ENCODE measurements around the gene VMP1.
"Not testable (repeated sequence)": the region's sequence is repeated elsewhere in the genome, so short reads cannot be mapped to it uniquely, and the experiment has no call there.

Gene VMP1

DNA sequence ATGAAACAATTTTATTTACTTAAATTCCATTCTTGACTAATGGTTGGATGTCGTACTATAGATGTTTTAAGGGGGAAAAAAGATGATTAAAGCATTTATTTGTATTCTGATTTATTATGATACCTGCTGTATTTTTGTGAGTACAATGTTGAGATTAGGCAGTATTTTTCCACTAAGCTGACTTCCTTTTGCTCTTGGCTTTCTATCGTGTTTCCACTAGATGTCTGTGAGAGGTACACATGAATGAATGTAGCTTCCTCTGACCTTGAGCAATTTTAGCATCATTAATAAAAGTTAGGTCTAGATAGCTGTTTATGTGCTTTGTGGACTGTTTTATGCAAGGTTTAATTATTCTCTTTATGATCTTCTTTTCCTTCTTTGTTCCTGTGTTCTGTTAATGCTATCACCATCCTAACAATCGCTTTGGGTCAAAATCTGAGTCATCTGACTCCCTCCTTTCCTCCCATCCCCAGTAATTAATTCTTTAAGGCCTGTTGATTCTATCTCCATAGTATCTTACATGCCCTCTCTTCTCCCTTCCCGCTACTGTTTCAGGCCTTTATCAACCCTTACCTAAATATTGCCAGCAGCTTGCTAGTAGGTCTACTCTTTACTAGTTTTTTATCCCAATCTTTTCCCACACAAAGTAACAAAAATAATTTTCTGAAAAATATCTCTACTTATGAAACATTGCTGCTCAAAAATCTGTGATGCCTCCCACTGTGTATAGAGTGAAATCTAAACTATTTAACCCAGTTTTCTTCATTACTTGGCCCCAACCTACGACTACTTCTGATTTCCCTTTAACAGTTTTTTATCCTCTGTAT is 76.0 kb downstream of the VMP1 start:
- DNase-seq: no peak

DNA sequence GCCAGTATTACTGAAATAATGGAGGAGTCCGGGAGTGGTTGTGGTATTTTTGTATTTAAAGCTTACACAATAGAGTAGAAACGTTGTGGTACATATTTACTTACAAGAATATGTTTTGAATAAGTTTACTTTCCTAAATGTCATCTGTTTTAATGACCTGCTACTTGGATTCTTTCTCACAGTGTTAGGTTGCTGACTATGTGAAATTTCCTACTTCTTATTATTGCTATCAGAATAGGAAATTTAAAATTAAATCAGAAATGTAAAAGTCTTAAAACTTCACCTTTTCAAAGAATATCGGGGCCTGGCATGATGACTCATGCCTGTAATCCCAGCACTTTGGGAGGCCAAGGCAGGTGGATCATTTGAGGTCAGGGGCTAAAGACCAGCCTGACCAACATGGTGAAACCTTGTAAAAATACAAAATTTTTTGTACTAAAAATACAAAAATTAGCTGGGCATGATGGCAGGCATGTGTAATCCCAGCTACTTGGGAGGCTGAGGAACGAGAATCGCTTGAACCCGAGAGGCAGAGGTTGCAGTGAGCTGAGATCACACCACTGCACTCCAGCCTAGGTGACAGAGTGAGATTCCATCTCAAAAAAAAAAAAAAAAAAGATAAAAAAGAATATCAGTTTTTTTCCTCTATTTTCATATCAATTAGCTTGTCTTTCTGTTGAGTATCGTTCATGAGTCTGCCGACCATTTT is 77.8 kb downstream of the VMP1 start:
- DNase-seq: no peak

DNA sequence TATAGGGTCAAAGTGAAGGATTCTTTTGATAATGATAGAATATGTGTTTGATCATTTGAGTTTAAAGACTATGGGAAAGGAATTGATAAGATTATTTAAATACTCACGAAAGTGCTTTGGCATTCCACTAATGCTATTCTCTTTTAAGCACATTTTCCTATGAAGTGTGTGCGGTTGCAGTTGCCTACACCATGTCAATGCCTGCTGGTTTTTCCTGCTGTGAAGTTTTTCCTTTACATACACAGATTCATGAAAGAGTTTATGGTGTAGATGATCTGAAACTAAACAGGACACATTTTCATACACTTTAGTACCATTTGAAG is 78.7 kb downstream of the VMP1 start:
- DNase-seq: no peak

DNA sequence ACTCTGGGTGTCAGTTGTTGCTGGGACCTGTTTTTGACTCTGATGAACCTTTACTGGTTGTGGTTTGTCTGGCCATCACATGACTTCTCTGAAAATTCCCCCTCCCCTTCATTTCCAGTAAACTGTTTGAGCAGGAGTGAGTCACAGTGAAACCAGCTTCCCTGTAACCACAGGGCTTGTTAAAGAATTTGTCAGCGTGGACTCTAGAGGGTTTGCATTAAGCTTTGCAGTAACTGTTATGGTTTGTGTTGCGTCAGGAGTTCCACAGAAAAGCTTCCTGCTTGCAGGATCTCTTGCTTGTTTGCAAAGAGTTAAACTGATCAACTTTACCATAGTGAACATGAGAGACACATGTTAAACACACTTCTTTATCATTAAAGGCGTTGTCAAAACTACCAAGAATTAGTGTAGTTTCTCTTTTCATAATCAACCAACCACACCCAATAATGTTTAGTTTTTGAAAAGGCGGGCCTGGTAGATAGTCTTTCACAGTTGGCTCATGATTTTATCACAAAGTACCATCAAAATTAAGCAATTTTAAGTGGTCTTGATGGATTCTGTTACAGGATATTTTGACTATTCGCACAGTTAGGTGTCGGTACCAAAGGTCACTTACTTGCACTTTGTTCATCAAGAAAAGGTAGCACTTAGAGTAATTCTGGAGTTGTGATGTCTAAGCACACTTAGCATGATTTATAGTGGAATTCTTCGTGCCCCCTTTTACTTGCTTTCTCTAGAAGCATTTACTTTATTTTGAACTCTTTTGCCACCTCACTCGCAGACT is 79.3 kb downstream of the VMP1 start:
- DNase-seq: peak; percentile 50

DNA sequence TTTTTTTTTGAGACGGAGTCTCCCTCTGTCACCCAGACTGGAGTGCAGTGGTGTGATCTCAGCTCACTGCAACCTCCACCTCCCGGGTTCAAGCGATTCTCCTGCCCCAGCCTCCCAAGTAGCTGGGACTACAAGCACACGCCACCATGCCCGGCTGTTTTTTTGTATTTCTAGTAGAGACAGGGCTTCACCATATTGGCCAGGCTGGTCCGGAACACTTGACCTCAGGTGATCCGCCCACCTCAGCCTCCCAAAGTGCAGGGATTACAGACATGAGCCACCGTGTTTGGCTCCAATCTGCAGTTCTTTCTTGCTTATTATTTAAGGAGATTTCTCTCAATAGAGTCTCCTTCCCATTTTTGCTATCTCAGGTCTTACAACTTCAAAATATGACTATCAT is 82.4 kb downstream of the VMP1 start:
- DNase-seq: not testable (repeated sequence)

DNA sequence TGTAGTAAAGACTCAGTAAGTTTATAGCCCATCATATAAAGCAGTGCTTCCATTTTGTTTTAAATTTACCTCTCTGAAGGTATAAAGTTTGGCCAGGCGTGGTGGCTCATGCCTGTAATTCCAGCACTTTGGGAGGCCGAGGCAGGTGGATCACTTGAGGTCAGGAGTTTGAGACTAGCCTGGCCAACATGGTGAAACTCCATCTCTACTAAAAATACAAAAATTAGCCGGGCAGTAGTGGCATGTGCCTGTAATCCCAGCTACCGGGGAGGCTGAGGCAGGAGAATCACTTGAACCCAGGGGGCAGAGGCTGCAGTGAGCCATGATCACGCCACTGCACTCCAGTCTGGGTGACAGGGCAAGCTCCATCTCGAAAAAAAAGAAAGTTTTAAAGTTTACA is 83.0 kb downstream of the VMP1 start:
- DNase-seq: not testable (repeated sequence)

DNA sequence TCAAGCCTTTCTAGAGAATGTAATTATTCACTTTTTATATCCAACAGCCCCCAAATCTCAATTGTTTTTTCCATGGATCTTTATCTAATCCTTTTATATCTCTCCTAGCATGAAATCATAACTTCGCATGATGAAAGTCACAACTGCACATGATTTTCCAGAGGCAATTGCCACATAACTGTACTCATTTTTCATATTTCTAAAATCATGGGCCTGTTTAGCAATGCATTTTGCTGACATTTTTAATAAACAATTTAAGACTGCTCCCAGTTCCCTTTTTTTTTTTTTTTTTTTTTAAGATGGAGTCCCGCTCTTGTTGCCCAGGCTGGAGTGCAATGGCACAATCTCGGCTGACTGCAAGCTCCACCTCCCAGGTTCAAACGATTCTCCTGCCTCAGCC is 83.5 kb downstream of the VMP1 start:
- no peak for DNase-seq

DNA sequence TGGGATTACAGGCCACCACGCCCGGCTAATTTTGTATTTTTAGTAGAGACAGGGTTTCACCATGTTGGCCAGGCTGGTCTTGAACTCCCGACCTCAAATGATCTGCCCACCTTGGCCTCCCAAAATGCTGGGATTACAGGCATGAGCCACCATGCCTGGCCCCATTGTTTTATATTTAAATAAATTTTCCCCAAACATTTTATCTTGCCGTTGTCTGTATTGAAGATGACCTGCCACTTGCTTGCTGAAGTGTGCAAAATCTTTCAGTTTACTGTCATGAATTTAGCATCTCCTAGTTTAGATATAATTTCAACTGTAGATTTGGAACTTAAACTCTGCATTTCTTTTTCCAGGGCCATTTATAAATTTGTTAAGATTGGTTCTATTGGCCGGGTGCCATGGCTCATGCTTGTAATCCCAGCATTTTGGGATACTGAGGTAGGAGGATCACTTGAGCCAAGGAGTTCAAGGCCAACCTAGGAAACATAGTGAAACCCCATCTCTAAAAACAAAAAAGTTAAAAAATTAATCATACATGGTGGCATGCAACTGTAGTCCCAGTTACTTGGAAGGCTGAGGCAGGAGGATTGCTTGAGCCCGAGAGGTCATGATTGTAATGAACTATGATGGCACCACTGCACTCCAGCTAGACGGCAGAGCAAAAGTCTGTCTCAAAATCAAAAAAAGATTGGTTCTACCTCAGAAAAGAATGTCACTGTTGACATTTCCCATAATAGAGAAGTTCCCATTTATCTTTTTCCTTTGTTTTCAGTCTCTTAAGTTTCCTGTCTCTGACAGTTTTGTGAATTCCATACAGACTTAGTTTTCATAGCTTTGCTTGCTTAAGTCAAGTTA is 84.4 kb downstream of the VMP1 start:
- no peak for DNase-seq

DNA sequence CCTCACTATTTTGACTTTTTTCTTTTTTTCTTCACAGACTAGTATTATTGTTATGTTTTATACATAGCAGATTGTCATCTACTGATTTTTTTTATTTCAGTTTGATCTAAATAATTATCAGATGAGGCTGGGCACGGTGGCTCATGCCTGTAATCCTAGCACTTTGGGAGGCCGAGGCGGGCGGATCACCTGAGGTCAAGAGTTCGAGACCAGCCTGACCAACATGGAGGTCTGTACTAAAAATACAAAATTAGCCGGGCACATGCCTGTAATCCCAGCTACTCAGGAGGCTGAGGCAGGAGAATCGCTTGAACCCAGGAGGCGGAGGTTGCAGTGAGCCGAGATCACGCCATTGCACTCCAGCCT is 85.0 kb downstream of the VMP1 start:
- not testable (repeated sequence) for DNase-seq

DNA sequence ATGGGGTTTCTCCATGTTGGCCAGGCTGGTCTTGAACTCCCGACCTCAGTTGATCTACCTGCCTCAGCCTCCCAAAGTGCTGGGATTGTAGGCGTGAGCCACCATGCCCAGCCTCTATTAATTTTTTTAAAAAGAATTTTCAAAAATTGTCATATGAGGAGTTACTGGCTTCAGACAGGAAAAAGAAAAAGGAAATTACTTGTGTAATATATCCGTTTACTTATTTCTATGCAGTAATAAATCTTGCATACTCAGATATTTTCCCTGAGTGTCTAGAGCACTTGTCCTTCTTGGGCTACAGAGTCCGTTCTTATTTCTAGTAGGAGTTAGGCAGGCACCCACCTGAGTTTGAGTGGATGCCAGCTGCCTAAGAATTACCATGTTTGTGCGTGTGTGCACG is 85.8 kb downstream of the VMP1 start:
- DNase-seq: no peak

DNA sequence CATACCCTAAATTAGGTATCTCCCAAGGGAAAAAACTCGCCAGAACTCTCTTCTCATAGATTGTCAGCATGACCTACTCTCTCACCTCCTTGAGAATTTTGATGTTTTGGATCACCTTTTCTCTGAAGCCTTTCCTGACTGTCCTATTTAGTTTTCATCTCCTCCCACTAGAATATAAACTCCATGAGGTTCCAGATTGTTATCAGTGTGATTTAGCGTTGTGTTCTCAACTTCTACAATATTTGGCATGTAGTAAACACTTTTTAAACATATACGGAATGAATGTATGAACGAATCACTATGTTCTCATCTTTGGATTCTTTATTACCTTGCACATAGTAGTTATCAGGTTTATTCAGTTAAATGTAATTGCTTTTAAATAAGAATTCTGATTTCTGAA is 88.7 kb downstream of the VMP1 start:
- no peak for DNase-seq

DNA sequence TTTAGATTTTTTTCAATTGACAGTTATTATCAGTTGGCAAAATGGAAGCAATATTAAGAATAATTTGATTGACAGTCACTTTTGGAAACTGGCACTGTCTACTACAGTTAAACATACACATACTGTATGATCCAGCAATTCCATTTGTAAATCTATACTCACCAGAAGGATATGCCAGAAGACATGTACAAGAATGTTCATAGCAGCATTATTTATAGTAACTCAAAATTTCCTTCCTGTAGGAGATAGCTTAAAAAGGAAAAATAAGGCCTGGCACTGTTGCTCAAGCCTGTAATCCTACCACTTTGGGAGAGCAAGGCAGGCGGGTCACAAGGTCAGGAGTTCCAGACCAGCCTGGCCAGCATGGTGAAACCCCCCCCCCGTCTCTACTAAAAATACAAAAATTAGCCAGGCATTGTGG is 89.3 kb downstream of the VMP1 start:
- no peak for DNase-seq

DNA sequence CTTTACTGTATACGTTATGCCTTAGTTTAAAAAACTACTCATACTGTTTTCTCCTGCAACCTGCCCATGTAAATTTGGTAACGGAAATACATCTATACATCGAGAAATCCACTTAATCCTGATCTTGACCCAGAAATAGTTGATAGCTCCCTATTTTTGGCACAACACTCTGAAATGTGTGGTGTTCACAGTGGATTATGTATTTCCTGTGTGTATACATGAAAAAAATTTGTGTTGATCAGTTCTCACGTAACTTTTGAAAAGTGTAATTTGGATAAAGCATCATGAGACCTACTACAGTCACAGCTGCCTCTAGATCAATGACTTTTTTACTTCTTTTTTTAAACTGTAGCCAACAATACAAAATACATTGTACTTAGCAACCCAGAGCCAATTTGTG is 90.7 kb downstream of the VMP1 start:
- no peak for DNase-seq

DNA sequence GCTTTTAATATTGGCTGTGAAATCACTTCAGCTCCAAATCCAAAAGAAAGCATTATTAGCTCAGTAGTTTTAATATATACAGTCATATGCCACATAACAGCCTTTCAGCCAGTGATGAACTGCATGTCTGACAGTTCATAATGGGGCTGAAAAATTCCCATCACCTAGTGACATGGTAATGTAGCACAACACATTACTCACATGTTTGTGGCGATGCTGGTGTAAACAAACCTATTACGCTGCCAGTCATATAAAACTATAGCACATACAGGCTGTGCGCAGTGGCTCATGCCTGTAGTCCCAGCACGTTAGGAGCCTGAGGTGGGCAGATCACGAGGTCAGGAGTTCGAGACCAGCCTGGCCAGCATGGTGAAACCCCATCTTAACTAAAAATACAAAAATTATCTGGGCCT is 93.1 kb downstream of the VMP1 start:
- DNase-seq: no peak

DNA sequence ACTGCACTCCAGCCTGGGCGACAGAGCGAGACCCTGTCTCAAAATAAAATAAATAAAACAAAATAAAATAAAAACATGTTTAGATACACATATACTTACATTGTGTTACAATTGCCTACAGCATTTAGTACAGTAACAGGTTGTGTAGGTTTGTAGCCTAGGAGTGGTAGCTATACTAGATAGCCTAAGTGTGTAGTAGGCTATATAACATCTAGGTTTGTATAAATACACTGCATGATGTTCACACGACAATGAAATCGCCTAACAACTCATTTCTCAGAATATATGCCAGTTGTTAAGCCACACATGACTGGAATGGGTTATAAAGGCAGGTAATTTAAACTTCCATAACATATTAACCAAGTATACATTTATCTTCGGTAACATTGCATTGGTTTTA is 94.7 kb downstream of the VMP1 start:
- DNase-seq: no peak

DNA sequence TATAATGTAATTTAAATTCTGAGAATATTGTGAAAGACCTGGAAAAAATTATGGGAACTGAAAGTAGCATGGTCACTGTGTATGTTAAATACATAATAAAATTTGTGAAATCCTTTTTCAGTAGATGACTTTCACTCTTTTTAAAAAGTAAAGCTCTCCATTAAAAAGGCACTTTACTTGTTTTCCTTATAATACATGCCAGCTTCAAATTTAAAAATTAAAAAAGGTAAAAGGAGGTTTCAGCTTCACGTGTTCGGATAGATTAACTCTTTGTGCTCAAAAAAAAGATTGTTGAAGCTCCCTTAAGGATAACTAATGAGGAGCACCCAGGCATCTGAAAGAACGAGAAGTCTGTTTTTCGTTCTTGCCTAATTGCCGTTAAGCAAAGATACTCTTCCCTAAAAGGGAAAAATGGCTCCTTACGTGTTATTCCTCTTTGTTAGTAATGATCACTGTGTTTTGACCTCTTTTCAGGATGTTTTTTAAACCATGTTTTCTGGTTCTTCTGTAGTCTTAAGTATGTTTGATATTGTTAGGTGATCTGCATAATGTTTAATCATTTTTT is 97.5 kb downstream of the VMP1 start:
- DNase-seq: no peak

DNA sequence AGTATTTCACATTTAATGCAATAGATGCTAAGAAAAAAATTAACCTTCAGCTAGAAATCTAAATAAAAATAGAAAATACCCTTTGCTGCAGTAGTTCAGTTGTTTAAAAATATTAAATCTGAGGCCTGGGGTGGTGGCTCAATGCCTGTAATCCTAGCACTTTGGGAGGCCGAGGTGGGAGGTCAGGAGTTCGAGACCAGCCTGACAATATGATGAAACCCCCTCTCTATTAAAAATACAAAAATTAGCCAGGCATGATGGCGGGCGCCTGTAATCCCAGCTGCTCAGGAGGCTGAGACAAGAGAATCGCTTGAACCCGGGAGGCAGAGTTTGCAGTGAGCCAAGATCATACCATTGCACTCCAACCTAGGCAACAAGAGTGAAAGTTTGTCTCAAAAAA is 98.9 kb downstream of the VMP1 start:
- DNase-seq: not testable (repeated sequence)

DNA sequence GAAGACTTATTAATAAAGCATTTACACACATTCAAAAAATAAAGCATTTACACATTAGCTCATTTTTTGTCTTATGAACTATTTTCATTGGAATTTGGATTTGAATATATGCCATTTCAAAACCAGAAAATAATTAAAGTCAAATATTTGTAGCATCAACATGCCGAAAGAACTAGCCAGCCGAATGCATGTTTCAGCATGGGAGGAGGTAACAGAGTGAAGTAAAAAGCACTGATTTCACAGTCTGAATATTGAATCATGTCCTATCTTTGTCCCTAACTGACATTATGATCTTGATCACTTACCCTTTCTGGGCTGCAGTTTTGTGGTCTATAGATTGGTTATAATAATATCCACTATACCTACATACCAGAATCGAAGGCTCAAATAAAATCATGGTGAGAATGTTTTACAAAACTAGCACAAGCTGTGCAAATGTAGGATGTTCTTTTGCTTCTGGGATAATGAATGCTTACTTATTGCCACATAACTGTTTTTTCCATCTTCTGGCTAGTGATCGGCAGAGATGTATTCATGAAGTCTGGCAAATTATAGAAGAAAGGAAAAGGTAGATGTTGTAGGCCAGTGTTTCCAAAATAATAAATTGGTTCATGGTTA is 100.5 kb downstream of the VMP1 start:
- no peak for DNase-seq

DNA sequence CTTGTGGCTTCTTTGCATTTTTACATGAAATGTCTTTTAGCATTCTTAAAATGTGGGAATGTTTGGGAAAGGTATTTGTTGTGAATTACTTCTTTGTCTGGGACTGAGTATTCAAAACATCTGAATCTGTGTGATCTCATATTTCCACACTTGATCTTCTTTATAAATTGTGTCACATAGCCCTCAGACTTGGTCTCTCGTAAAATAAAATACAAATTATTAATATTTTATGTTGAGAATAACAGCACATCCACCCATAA is 103.4 kb downstream of the VMP1 start:
- no peak for DNase-seq

DNA sequence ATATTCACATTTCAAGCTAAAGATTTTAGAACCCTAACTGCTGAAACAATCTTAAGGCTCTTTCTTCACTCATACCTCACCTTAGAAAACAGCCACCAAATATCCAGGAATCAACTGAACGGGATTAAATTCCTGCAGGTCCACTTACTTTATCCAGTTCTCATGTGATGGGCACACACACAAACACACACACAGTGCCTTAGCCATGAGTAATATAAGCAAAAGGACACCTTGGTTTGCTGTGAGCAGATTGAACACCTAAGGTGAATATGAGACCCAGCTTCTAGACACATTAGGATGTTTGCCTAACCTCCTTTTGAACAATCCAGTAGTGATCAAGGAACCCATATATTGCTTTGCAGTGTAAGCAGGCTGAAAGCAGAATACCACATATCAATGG is 103.8 kb downstream of the VMP1 start:
- no peak for DNase-seq

DNA sequence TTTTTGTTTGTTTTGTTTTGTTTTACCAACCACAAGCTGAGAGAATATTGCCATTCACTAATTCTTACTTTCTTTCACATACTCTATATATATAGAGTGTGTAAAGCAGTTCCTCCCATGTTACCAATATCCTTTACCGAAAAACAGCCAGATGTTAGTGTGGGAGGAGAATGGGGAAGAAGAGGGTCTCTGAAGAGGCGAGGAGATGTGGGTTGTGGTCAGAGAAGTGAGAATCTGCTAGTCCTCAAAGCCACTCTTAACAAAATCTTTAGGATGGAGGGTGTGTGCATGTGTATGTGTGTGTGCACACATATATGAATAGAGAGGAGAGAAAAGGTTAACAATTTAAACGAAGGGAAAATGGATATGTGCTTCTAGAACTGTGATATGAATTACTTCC is 104.7 kb downstream of the VMP1 start:
- no peak for DNase-seq

DNA sequence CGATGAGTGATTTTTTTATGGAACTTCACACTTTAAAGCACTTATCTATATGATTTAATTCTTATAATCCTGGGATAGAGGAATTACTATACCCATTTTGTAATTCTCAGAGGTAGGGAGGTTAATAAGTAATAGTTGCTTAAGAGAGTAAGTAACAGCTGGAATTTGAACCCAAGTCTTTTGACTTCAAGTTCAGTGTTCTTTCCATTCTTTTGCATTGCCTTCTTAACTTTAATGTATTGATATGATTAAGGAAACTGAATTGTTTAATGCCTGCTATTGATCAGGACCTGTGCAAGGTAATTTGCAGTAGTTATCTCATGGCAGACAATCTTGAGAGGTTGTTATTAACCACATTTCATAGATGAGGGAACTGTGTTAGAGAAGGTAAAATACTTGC is 106.8 kb downstream of the VMP1 start:
- no peak for DNase-seq

DNA sequence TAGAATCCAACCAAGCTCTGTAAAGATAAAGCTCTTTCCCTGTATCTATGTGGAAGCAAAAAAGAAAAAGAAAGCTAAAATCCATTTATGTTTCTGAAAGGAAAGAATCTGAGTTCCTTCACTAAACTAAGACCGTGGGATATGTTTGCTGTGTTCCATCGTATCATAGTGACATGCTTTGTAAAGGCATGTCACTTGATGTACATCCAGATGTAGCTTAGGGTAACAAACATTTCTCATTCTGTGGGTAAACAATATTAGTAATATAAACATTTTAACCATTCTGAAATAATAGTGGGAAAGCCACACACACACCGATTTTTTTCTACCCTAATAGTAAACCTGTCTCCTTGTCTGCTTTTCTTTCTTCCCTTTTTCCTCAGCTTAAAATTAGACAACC is 107.2 kb downstream of the VMP1 start:
- no peak for DNase-seq
